ENCODE results near the gene FTO.
A peak's percentile ranks its signal among the peaks of the same experiment; 100 is the strongest.

DNA sequence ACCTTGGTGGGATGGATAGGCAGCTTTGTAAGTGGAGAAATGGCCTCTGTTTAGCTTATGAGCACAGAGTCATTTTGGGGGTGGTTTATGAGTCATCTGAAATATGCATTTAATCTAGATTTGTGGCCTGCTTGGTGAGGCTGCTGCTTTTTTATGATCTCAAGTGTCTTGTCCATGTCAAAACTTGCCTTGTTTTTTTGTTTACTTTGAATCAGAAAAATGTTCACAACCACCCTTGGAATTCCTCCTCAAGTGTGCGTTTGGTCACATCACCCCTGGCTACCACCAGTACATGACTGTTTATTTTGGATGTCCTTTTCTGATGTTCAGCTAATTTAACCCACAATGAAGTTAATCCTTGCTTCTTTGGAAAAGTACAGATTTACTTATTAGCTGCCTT is 64.6 kb downstream of the FTO start:
- TF ChIP-seq POLR2AphosphoS5 (IDR thresholded peaks at IDR 0.05): peak in 1 of 3 donors; percentile 29
- TF ChIP-seq EP300 (IDR thresholded peaks at IDR 0.05): no peak
- TF ChIP-seq, protein P1, sequence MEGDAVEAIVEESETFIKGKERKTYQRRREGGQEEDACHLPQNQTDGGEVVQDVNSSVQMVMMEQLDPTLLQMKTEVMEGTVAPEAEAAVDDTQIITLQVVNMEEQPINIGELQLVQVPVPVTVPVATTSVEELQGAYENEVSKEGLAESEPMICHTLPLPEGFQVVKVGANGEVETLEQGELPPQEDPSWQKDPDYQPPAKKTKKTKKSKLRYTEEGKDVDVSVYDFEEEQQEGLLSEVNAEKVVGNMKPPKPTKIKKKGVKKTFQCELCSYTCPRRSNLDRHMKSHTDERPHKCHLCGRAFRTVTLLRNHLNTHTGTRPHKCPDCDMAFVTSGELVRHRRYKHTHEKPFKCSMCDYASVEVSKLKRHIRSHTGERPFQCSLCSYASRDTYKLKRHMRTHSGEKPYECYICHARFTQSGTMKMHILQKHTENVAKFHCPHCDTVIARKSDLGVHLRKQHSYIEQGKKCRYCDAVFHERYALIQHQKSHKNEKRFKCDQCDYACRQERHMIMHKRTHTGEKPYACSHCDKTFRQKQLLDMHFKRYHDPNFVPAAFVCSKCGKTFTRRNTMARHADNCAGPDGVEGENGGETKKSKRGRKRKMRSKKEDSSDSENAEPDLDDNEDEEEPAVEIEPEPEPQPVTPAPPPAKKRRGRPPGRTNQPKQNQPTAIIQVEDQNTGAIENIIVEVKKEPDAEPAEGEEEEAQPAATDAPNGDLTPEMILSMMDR (IDR thresholded peaks at IDR 0.05): no peak
- TF ChIP-seq POLR2A (IDR thresholded peaks at IDR 0.05): no peak
